ENCODE measurements around the gene GJC2.

GRCh38 chr1:228118040-228118439, 31.7 kb upstream of the GJC2 start:
- TF ChIP-seq CTCF (IDR thresholded peaks at IDR 0.05) (no peak), ZNF263 (CRISPR knock-in tag; IDR thresholded peaks at IDR 0.05; ENCODE audit: low read depth) (no peak)
